Stimulated activated CD8-positive, alpha-beta memory T cell treated with anti-CD3 and anti-CD28 coated beads, Interleukin-7, amount 100 ng/mL, for 24 hours (primary cell): ENCODE measurements around the gene PRR15.

Experiments used
- DNase-seq: peaks from one replicate; pipeline ENCODE4 v3.0.0-alpha.2; 2020; ENCODE audit warnings: low read depth

Gene PRR15

DNA sequence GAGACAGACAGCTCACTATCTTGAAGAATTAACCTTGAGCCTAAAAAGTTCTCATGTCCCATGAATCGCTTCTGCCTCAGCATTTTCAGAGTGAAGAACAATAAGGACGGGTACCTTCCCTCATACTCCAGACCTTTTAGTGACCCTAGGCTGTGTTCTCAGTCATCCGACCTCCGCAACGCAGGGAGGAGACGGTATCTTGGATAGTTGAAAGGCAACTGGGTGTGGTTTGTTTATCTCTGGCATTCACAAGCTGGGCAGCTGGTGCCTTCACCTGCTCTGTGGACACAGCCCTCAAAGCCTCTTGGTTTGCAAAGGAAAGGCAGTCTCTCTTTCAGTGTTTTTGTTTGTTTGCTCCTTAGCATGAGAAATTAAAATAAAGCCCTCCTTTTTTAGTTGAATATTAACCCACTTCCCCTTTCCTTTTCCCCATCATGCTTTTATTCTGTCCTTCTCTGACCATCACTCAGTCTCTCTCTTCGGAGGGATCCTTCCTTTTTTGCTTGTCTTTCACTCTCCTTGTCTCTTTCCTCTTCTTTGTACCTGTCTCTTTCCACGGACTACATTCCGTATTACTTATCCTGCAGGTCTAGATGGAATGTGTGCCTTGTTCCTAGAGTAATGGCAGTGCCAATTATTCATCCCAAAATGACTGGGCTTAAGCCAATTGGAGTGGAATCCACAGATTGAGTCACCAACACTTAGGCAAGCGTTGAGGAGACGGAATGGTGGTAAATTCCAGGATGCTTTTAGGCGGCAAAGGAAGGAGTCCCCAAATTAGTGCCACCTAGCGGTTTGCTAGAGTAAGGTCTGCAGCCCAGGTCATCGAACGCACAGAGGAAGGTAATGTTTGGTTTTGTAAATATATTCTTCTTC, 45.8 kb downstream of the PRR15 start:
- no peak for DNase-seq

DNA sequence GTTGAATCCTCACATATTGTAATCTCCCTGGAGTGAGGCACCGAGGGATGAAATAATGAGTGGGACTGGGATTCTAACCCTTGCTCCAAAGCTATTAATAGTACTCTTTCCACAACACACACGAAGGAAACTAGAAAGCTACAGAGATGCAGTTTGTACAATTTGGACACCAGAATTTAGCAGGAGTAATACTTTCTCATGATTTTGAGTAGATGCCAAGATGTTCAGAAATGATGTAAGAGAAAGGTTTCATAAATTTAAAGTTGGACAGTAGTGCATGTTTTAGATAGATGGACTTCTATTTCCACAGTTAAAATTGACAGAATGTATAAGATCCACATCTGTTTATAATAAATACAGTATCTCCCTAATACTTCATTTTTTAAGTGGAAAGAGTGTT, 46.5 kb downstream of the PRR15 start:
- DNase-seq, result no peak

DNA sequence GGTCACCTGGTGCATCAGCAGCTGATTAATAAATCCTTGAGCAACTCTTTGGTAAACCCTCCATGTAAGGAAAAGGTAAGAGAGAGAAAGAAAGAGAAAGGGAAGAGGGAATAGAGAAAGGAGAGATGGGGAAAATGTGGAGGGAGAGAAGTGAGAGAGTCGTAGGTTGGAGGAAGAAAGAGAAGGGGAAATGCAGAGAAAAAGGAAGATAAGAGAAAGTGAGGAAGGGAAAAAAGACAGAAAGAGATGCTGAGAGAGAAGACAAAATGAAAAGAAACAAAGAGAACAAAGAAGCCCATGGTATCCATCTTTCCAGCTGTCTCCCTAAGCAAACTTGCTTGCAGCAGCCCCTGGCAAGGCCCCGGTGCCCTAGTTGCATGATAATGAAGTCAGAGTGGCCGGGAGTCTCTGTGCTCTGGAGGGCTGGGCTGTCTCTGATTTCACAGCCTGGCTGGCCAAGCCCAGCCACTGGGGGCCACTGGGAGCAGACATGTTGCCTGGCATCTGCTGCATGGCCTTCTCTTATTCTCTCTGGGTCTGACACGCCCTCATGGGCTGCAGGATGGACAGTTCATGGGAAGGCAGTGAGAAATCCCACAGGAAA, 48.4 kb downstream of the PRR15 start:
- DNase-seq, result no peak

DNA sequence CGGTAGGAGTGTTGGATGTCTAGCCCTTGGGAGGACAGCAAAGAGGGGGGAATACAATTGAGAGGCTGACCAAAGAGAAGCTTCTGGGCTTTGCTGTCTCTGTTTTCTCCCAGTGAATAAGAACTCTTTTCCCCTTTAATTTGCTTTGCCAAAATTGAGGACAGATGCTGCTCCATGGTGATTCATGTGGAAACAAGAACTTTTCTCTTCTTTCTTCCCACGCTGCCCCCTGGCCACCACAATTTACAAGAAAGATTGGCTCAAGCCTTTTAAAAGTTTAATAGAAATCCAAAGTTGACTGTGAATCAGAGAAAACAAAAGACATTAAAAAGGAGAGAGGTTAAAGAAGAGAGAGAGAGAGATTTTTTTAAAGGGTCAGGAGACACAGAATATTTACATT, 49.0 kb downstream of the PRR15 start:
- no peak for DNase-seq

DNA sequence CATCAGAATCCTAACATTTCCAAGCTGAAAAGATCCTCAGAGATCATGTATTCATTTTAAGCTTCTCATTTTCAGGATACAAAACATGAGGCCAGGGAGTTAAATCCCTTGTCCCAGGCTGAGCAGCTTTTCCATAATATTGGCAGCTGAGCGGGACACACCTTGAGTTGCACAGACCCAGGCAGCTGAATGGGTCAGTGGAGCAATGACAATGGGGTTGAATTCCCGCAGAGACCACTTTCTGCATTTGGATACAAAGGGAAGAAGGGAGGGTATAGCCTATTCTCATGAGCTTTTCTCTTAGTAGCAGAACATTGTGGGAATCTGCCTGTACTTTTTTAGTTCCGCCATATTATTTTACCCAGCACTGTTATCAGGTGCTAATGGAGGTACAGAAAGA, 49.5 kb downstream of the PRR15 start:
- DNase-seq, result no peak

DNA sequence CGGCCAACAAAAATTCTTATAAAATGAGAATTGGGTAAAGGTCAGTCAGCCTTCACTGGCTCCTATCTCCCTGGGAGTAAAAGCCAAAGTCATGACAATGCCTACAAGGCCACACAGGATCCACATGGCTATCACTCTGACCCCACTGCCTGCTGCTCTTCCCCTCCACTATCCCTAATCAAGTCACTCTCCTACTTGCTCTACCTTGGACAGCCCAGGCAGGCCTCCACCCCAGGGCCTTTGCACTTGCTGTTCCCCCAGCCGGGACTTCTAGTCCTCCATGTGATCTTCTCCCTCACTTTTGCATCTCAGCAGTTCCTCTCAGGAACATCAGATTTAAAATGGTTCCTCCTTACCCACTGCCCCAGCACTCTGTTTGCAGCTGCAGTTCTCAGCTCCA, 50.6 kb downstream of the PRR15 start:
- no peak for DNase-seq
